Measurements from ENCODE around the gene C15orf61.

DNA sequence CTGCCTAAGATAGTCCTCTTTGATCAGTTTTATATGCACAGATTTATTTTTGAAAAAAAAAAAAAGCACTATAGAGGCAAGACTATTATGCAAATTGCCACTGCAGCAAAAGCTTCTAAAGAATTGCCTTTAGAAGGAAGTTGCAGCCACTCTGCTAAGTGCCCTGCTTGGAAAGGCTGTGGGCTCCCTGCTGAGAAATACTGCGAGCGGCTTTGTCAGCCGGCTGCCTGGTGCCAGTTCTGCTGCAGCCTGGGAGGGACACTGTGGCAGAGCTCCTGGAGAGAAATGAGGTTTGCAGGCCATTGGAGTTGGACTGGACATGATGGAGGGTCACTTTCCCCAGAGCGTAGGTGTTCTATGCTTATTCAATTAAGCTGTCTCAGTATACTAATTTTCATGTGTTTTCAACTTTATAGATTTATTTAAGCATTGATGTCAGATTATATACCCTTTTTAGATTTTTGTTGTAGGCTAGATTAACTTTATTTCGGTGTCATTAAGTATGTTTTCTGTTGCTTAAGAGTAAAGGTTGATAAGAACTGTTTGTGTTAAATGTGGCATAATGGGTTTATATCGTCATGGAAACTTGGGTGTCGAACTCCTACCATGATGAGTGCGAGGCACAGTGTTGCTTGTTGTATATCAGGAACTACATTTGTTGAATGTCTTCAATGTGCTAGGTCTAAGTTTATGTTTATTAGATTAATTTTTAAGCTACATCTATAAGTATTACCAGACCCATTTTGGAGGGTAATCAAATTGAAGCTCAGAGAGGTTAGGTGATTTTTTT lies 28.1 kb downstream of the C15orf61 start:
- TF ChIP-seq ZNF830 (tag by site-specific recombination; IDR thresholded peaks at IDR 0.05; ENCODE audit: low read depth): no peak
- TF ChIP-seq REPIN1 (tag by site-specific recombination; IDR thresholded peaks at IDR 0.05; ENCODE audit: low read depth): no peak
- TF ChIP-seq, protein P1, sequence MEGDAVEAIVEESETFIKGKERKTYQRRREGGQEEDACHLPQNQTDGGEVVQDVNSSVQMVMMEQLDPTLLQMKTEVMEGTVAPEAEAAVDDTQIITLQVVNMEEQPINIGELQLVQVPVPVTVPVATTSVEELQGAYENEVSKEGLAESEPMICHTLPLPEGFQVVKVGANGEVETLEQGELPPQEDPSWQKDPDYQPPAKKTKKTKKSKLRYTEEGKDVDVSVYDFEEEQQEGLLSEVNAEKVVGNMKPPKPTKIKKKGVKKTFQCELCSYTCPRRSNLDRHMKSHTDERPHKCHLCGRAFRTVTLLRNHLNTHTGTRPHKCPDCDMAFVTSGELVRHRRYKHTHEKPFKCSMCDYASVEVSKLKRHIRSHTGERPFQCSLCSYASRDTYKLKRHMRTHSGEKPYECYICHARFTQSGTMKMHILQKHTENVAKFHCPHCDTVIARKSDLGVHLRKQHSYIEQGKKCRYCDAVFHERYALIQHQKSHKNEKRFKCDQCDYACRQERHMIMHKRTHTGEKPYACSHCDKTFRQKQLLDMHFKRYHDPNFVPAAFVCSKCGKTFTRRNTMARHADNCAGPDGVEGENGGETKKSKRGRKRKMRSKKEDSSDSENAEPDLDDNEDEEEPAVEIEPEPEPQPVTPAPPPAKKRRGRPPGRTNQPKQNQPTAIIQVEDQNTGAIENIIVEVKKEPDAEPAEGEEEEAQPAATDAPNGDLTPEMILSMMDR (tag by site-specific recombination; IDR thresholded peaks at IDR 0.05): no peak
- TF ChIP-seq ZNF530 (tag by site-specific recombination; IDR thresholded peaks at IDR 0.05; ENCODE audit: low read depth): no peak
- no peak for TF ChIP-seq ZNF211 (tag by site-specific recombination; IDR thresholded peaks at IDR 0.05; ENCODE audit: low read depth)
- TF ChIP-seq ZNF558 (tag by site-specific recombination; IDR thresholded peaks at IDR 0.05): no peak
- no peak for TF ChIP-seq OVOL3 (tag by site-specific recombination; IDR thresholded peaks at IDR 0.05)
- no peak for TF ChIP-seq SP7 (tag by site-specific recombination; IDR thresholded peaks at IDR 0.05)
- TF ChIP-seq ZNF707 (tag by site-specific recombination; IDR thresholded peaks at IDR 0.05): no peak
- TF ChIP-seq ZNF350 (tag by site-specific recombination; IDR thresholded peaks at IDR 0.05): no peak
- TF ChIP-seq, protein P2, sequence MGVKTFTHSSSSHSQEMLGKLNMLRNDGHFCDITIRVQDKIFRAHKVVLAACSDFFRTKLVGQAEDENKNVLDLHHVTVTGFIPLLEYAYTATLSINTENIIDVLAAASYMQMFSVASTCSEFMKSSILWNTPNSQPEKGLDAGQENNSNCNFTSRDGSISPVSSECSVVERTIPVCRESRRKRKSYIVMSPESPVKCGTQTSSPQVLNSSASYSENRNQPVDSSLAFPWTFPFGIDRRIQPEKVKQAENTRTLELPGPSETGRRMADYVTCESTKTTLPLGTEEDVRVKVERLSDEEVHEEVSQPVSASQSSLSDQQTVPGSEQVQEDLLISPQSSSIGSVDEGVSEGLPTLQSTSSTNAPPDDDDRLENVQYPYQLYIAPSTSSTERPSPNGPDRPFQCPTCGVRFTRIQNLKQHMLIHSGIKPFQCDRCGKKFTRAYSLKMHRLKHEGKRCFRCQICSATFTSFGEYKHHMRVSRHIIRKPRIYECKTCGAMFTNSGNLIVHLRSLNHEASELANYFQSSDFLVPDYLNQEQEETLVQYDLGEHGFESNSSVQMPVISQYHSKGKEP (tag by site-specific recombination; IDR thresholded peaks at IDR 0.05): peak; percentile 100
- peak; percentile 29; the same call in 1 of the 2 replicates for TF ChIP-seq ZXDB (tag by site-specific recombination; IDR thresholded peaks at IDR 0.05)
